K562 (cell line): ENCODE data around the gene ATIC. TPM values are rescaled to one million over a fixed set of nuclear protein-coding genes. Genes with fewer than 3 reads are reported as not detected.

Source experiments
- ATAC-seq: fragments of 200-7000 bp; cut with Tn5 transposase; 3 replicates; pipeline ENCODE4 v1.9.1; 2020; ENCODE audit warnings: moderate library complexity
- BruUV-seq: library from RNA; stranded (reverse); fragments of 400-500 nt; replicated peaks from 2 replicates; lab custom pipeline; 2021; lab: Mats Ljungman, UMichigan
- CTCF ChIA-PET: fragments of 300-600 bp; formaldehyde crosslinking; extraction: SDS; loops from one replicate; lab custom pipeline; 2021; ENCODE audit warnings: low intra/inter-chr PET ratio; lab: Yijun Ruan, JAX
- POLR2A ChIA-PET: fragments of 300-600, 350-650 bp; sonication (Branson Sonifier 250); formaldehyde crosslinking; extraction: SDS; loops from one replicate; lab custom pipeline; 2021; ENCODE audit warnings: antibody characterized with exemption, inconsistent platforms; lab: Yijun Ruan, JAX
- DNase-seq, 4 experiments: peaks; one replicate each; pipeline versions ENCODE4 v3.0.0 to v3.0.0-alpha.2; 2011 to 2018; ENCODE audit warnings: low spot score in 3 of 4, mixed read lengths in 3 of 4; ENCODE audit errors: extremely low read depth in 1 of 4
- FAIRE-seq: peaks from 2 replicates; lab custom pipeline; 2011; peaks lifted over from hg19 to GRCh38; lab: Jason Lieb, UNC
- H2AFZ ChIP-seq: 2 replicates; pipeline ENCODE4 v1.6.0; 2011; ENCODE audit warnings: low read depth, low read length, control low read depth, inconsistent platforms
- H3K27ac ChIP-seq: fragments of 200-600 bp; 3 replicates; pipeline ENCODE4 v1.8.0; 2011; ENCODE audit warnings: low read depth, mild to moderate bottlenecking, control low read depth, inconsistent platforms, low read length, moderate library complexity, mixed read lengths; ENCODE audit errors: extremely low read depth
- H3K27me3 ChIP-seq, 2 experiments: fragments of 300-600 bp in 1 of 2; 2 replicates in 1 of 2; 3 replicates in 1 of 2; pipeline versions ENCODE4 v1.6.0 to v1.8.0; 2011; ENCODE audit warnings: inconsistent platforms in 2 of 2, low read length in 2 of 2, mild to moderate bottlenecking in 1 of 2, mixed read lengths in 1 of 2, moderate library complexity in 1 of 2; ENCODE audit not compliant: control insufficient read depth in 2 of 2, insufficient read depth in 2 of 2
- H3K36me3 ChIP-seq: fragments of 300-600 bp; 3 replicates; pipeline ENCODE4 v1.8.0; 2011; ENCODE audit warnings: mild to moderate bottlenecking, low read length, inconsistent platforms; ENCODE audit not compliant: control insufficient read depth, insufficient read depth
- H3K4me1 ChIP-seq, 2 experiments: fragments of 200-600 bp in 1 of 2; replicated peaks in 1 of 2; 2 replicates in 1 of 2; 3 replicates in 1 of 2; pipeline versions ENCODE4 v1.5.1 to v1.8.0; 2011; ENCODE audit warnings: inconsistent platforms in 2 of 2, low read length in 2 of 2, mild to moderate bottlenecking in 1 of 2, mixed read lengths in 1 of 2, moderate library complexity in 1 of 2; ENCODE audit not compliant: control insufficient read depth in 2 of 2, insufficient read depth in 2 of 2
- H3K4me2 ChIP-seq: 2 replicates; pipeline ENCODE4 v1.6.1; 2011; ENCODE audit warnings: low read length, control low read depth, inconsistent platforms, mixed read lengths; ENCODE audit not compliant: insufficient read depth
- H3K4me3 ChIP-seq: fragments of 200-600 bp; sonication (generic), shearing (Covaris generic); 2 replicates; pipeline ENCODE4 v1.5.1; 2016; ENCODE audit warnings: control low read depth, inconsistent platforms
- H3K79me2 ChIP-seq: fragments of 200-600 bp; 3 replicates; pipeline ENCODE4 v1.8.0; 2011; ENCODE audit warnings: low read length, inconsistent platforms; ENCODE audit not compliant: control insufficient read depth, insufficient read depth
- H3K9ac ChIP-seq, 2 experiments: 2 replicates each; pipeline versions ENCODE4 v1.6.0 to v1.6.1; 2011; ENCODE audit warnings: low read depth in 2 of 2, low read length in 2 of 2, control low read depth in 1 of 2, inconsistent platforms in 1 of 2, mild to moderate bottlenecking in 1 of 2, mixed read lengths in 1 of 2; ENCODE audit not compliant: insufficient read depth in 1 of 2
- H3K9me1 ChIP-seq: one replicate; pipeline ENCODE4 v1.6.0; 2011; ENCODE audit warnings: inconsistent platforms, mild to moderate bottlenecking, low read length, moderate library complexity; ENCODE audit not compliant: control insufficient read depth, insufficient read depth
- H3K9me3 ChIP-seq: replicated peaks from 2 replicates; pipeline ENCODE4 v1.5.1; 2011; ENCODE audit warnings: low read depth, low read length, inconsistent platforms; ENCODE audit not compliant: control insufficient read depth, insufficient read depth
- H4K20me1 ChIP-seq: replicated peaks from 2 replicates; pipeline ENCODE4 v1.6.1; 2011; ENCODE audit warnings: low read length, inconsistent platforms, mixed read lengths; ENCODE audit not compliant: control insufficient read depth, insufficient read depth
- C11orf30 ChIP-seq: fragments of 450-650 bp; IDR thresholded peaks from 2 replicates; pipeline ENCODE4 v1.6.1; 2016; ENCODE audit warnings: low read depth, mild to moderate bottlenecking
- ETV6 ChIP-seq, 3 experiments: fragments of 150-350 bp in 1 of 3; sonication (generic) in 1 of 3; formaldehyde crosslinking in 1 of 3; IDR thresholded peaks; 2 replicates each; pipeline versions ENCODE4 v1.6.1 to v1.8.0; 2014 to 2022; ENCODE audit warnings: borderline replicate concordance in 2 of 3, low read depth in 2 of 3, antibody characterized with exemption in 1 of 3, low read length in 1 of 3, mild to moderate bottlenecking in 1 of 3, missing genetic modification reagents in 1 of 3
- MAFF ChIP-seq: IDR thresholded peaks from 2 replicates; pipeline ENCODE4 v1.6.1; 2012; ENCODE audit warnings: low read length, improper control_type of control experiment
- MAFG ChIP-seq: fragments of 450-650 bp; conservative IDR thresholded peaks from 2 replicates; pipeline ENCODE4 v1.6.1; 2016; ENCODE audit warnings: missing genetic modification characterization, missing compliant biosample characterization
- MECOM ChIP-seq: fragments of 250-450 bp; sonication (Bioruptor Pico); IDR thresholded peaks from 2 replicates; pipeline ENCODE4 v1.8.0; 2022; ENCODE audit warnings: inconsistent platforms
- ZNF316 ChIP-seq: fragments of 450-650 bp; IDR thresholded peaks from 2 replicates; pipeline ENCODE4 v1.6.1; 2016
- ZNF449 ChIP-seq: fragments of 250-450 bp; sonication (Bioruptor Pico); IDR thresholded peaks from 2 replicates; pipeline ENCODE4 v1.8.0; 2022; ENCODE audit warnings: moderate library complexity, mild to moderate bottlenecking, inconsistent platforms
- ZNF778 ChIP-seq: fragments of 450-650 bp; formaldehyde crosslinking; IDR thresholded peaks from 2 replicates; pipeline ENCODE4 v1.4.0; 2020; ENCODE audit warnings: mild to moderate bottlenecking, moderate library complexity
- WGBS: fragments of 100-300 bp; shearing (Covaris generic); methylation state at CpG from one replicate; pipeline ENCODE4 v1.1.6; 2016; ENCODE audit warnings: low coverage, mixed read lengths; ENCODE audit not compliant: insufficient coverage; ENCODE audit errors: missing lambda C conversion rate; 5-methylcytosine and 5-hydroxymethylcytosine counted together
- in situ Hi-C: fragments of 300-500 bp; cut with MboI; formaldehyde crosslinking; loops from 4 replicates; pipeline ENCODE4 v1.15.0; 2018; ENCODE audit warnings: inconsistent platforms, mixed read lengths
- intact Hi-C: fragments of 100-400 bp; cut with micrococcal nuclease; formaldehyde crosslinking; loops from 2 replicates; pipeline ENCODE4 v1.14.2; 2022
- polyA plus RNA-seq, 8 experiments: library from polyadenylated mRNA; depleted of rRNA in 4 of 8; stranded (reverse) in 5 of 8; unstranded in 3 of 8; fragments of >200 nt; fragmentation: Nextera tagmentation in 2 of 8; fragmentation: Illumina TruSeq in 1 of 8; extraction: Ambion mirVana in 2 of 8; extraction: Trizol in 1 of 8; gene quantifications; 2 replicates each; pipeline versions ENCODE4 v1.2.1 to v1.2.3, GENCODE V29; 2011 to 2014; ENCODE audit warnings: inconsistent platforms in 1 of 8, missing spikeins in 1 of 8
- total RNA-seq, 7 experiments: library from RNA; depleted of rRNA in 6 of 7; stranded (reverse); fragments of >200 nt in 6 of 7; fragmentation: Illumina TruSeq in 2 of 7; extraction: Trizol in 2 of 7; gene quantifications; 2 replicates each; pipeline versions ENCODE4 v1.2.1 to v1.2.3, GENCODE V29; 2011 to 2021; ENCODE audit warnings: low replicate concordance in 1 of 7

Gene ATIC
- total and polyA plus RNA-seq, 9 of the 15 experiments (the other 6 are each of a cell fraction or from before 2014, with no cell fraction given): 45.6 to 480 (median 212) TPM

- intact Hi-C loops: loop anchor here (10.0 kb wide), 1 partner anchor 258 kb away; no protein-coding TSS in a partner anchor
- no TSS peak for BruUV-seq
- H4K20me1 ChIP-seq: no peaks in the 10 kb centered on the region
- TF ChIP-seq ZNF778 (CRISPR knock-in tag): no peak
- peak; percentile 61 for TF ChIP-seq C11orf30
- peak; percentile 49; the same call in 1 of the 2 replicates for TF ChIP-seq MAFG
- no peak for TF ChIP-seq ZNF449
- peak; percentile 85 for TF ChIP-seq ZNF316
- no peak for TF ChIP-seq MECOM (CRISPR knock-in tag)
- peak; percentile 19; the same call in 1 of the 2 replicates for TF ChIP-seq MAFF
- no peak for TF ChIP-seq ETV6 (IDR thresholded peaks at IDR 0.05; ENCODE audit: borderline replicate concordance in 1 of 2, low read depth in 2 of 2, low read length in 1 of 2)
- no peak for TF ChIP-seq ETV6 (CRISPR knock-in tag; IDR thresholded peaks at IDR 0.05; ENCODE audit: borderline replicate concordance)
- H3K4me2 ChIP-seq: no peak overlapping the region
- H3K36me3 ChIP-seq: no peaks in the 10 kb centered on the region
- no peaks in the 10 kb centered on the region; a peak in 2 of 5 replicates for H3K4me1 ChIP-seq
- no peaks in the 10 kb centered on the region for H3K9me1 ChIP-seq
- WGBS: 100% methylated on average over 1 of the region's 1 CpG
- H3K27me3 ChIP-seq: no peaks in the 10 kb centered on the region
- H3K4me3 ChIP-seq: no peak overlapping the region
- ChIA-PET POLR2A (no interaction called here), CTCF (no interaction called here)
- in situ Hi-C loops: no loop called here
- no peak overlapping the region for H3K9ac ChIP-seq
- H3K27ac ChIP-seq: no peak overlapping the region
- H3K9me3 ChIP-seq: no peaks in the 10 kb centered on the region
- FAIRE-seq (no peak), ATAC-seq (no peak), DNase-seq (no peak)
- peak overlapping the region; percentile 79; the same call in 1 of the 2 replicates for H2AFZ ChIP-seq
- no peaks in the 10 kb centered on the region for H3K79me2 ChIP-seq
These were observed 49.6 kb upstream of the ATIC start for GRCh38 chr2:215262303-215262702.
